H1 (cell line): ENCODE results near the gene ZNF839. TPM values are rescaled to one million over a fixed set of nuclear protein-coding genes. Genes with fewer than 3 reads are reported as not detected.

Source experiments
- CTCF ChIA-PET: fragments of 300-600 bp; sonication (Branson Sonifier 250); formaldehyde crosslinking; loops from one replicate; lab custom pipeline; 2021; ENCODE audit not compliant: partially characterized antibody; lab: Charles Lee
- POLR2A ChIA-PET: fragments of 300-600 bp; sonication (Branson Sonifier 250); formaldehyde crosslinking; loops from one replicate; lab custom pipeline; 2021; ENCODE audit warnings: inconsistent platforms; ENCODE audit not compliant: partially characterized antibody; lab: Charles Lee
- DNase-seq, 2 experiments: peaks; one replicate each; pipeline versions ENCODE4 v3.0.0 to v3.0.0-alpha.2; 2010 to 2022; ENCODE audit warnings: low spot score in 2 of 2, low read depth in 1 of 2, mixed read lengths in 1 of 2
- FAIRE-seq: peaks from 2 replicates; lab custom pipeline; 2011; peaks lifted over from hg19 to GRCh38; lab: Jason Lieb, UNC
- H2AFZ ChIP-seq: 2 replicates; pipeline ENCODE4 v1.8.1; 2012; ENCODE audit warnings: low read length, inconsistent platforms
- H2AK5ac ChIP-seq: 2 replicates; pipeline ENCODE4 v1.6.1; 2013; ENCODE audit warnings: low read depth, low read length
- H2BK120ac ChIP-seq: replicated peaks from 2 replicates; pipeline ENCODE3; 2013; ENCODE audit warnings: low read depth, low read length, inconsistent platforms
- H2BK12ac ChIP-seq: 2 replicates; pipeline ENCODE4 v1.6.1; 2013; ENCODE audit warnings: low read depth, low read length
- H2BK15ac ChIP-seq: 2 replicates; pipeline ENCODE4 v1.6.1; 2013; ENCODE audit warnings: low read length
- H2BK20ac ChIP-seq: 2 replicates; pipeline ENCODE4 v1.6.1; 2013; ENCODE audit warnings: low read length
- H2BK5ac ChIP-seq: 2 replicates; pipeline ENCODE4 v1.6.1; 2013; ENCODE audit warnings: low read depth, low read length
- H3K14ac ChIP-seq: 2 replicates; pipeline ENCODE4 v1.6.1; 2013; ENCODE audit warnings: inconsistent platforms; ENCODE audit not compliant: insufficient read length
- H3K18ac ChIP-seq: 2 replicates; pipeline ENCODE4 v1.6.1; 2013; ENCODE audit warnings: low read length; ENCODE audit errors: extremely low read depth
- H3K23ac ChIP-seq: 2 replicates; pipeline ENCODE4 v1.6.1; 2013; ENCODE audit warnings: inconsistent platforms; ENCODE audit not compliant: insufficient read length
- H3K23me2 ChIP-seq: 2 replicates; pipeline ENCODE4 v1.6.1; 2013; ENCODE audit warnings: low read depth, low read length
- H3K27ac ChIP-seq: 2 replicates; pipeline ENCODE4 v1.6.1; 2011; ENCODE audit warnings: low read depth, low read length, inconsistent platforms
- H3K27me3 ChIP-seq, 4 experiments: replicated peaks in 1 of 4; 1 replicate in 1 of 4; 2 replicates in 3 of 4; pipeline versions ENCODE4 v1.6.1 to v1.8.1; 2011 to 2013; ENCODE audit warnings: low read length in 3 of 4, mild to moderate bottlenecking in 3 of 4, inconsistent platforms in 2 of 4, mixed read lengths in 2 of 4, moderate library complexity in 1 of 4; ENCODE audit not compliant: control insufficient read depth in 3 of 4, insufficient read depth in 3 of 4; ENCODE audit errors: extremely low read depth in 1 of 4
- H3K36me3 ChIP-seq, 4 experiments: 2 replicates each; pipeline versions ENCODE4 v1.6.1 to v1.8.1; 2011 to 2013; ENCODE audit warnings: mild to moderate bottlenecking in 4 of 4, low read length in 3 of 4, moderate library complexity in 2 of 4, control low read depth in 1 of 4, inconsistent platforms in 1 of 4; ENCODE audit not compliant: insufficient read depth in 4 of 4, control insufficient read depth in 2 of 4
- H3K4ac ChIP-seq: replicated peaks from 2 replicates; pipeline ENCODE3; 2013; ENCODE audit warnings: low read length, low read depth, mixed read lengths, inconsistent platforms; ENCODE audit not compliant: insufficient read length
- H3K4me1 ChIP-seq, 4 experiments: replicated peaks in 1 of 4; 1 replicate in 1 of 4; 2 replicates in 3 of 4; pipeline versions ENCODE4 v1.6.1 to v1.8.1; 2011 to 2013; ENCODE audit warnings: low read length in 3 of 4, inconsistent platforms in 2 of 4, mixed read lengths in 1 of 4; ENCODE audit not compliant: insufficient read depth in 4 of 4, control insufficient read depth in 3 of 4
- H3K4me2 ChIP-seq, 2 experiments: 2 replicates each; pipeline versions ENCODE4 v1.6.1 to v1.8.1; 2011 to 2013; ENCODE audit warnings: low read depth in 2 of 2, low read length in 2 of 2, control low read depth in 1 of 2, inconsistent platforms in 1 of 2, mild to moderate bottlenecking in 1 of 2; ENCODE audit not compliant: insufficient read depth in 1 of 2
- H3K4me3 ChIP-seq, 4 experiments: fragments of 200-600, 300-600 bp in 1 of 4; sonication (generic), shearing (Covaris generic), sonication (Bioruptor Twin) in 1 of 4; 2 replicates each; pipeline versions ENCODE4 v1.5.1 to v1.8.1; 2011 to 2016; ENCODE audit warnings: low read length in 4 of 4, low read depth in 3 of 4, control low read depth in 2 of 4, inconsistent platforms in 2 of 4, mild to moderate bottlenecking in 2 of 4, mixed read lengths in 1 of 4, moderate library complexity in 1 of 4; ENCODE audit not compliant: insufficient read depth in 2 of 4; ENCODE audit errors: extremely low read depth in 1 of 4
- H3K56ac ChIP-seq: replicated peaks from 2 replicates; pipeline ENCODE3; 2013; ENCODE audit warnings: low read depth, mild to moderate bottlenecking, mixed read lengths, low read length, inconsistent platforms; ENCODE audit not compliant: insufficient read length
- H3K79me1 ChIP-seq: 2 replicates; pipeline ENCODE4 v1.6.1; 2013; ENCODE audit warnings: low read depth, low read length, control low read depth
- H3K79me2 ChIP-seq, 2 experiments: 2 replicates each; pipeline versions ENCODE4 v1.6.1 to v1.8.1; 2012 to 2013; ENCODE audit warnings: low read length in 2 of 2, mild to moderate bottlenecking in 2 of 2, inconsistent platforms in 1 of 2; ENCODE audit not compliant: insufficient read depth in 2 of 2, control insufficient read depth in 1 of 2
- H3K9ac ChIP-seq, 4 experiments: replicated peaks in 1 of 4; 1 replicate in 1 of 4; 2 replicates in 3 of 4; pipeline versions ENCODE4 v1.6.1 to v1.8.1; 2011 to 2013; ENCODE audit warnings: low read depth in 3 of 4, low read length in 3 of 4, control low read depth in 2 of 4, mild to moderate bottlenecking in 2 of 4, moderate library complexity in 2 of 4, inconsistent platforms in 1 of 4; ENCODE audit errors: extremely low read depth in 1 of 4
- H3K9me3 ChIP-seq, 2 experiments: 2 replicates each; pipeline versions ENCODE4 v1.6.1 to v1.8.1; 2012 to 2013; ENCODE audit warnings: mild to moderate bottlenecking in 2 of 2, moderate library complexity in 2 of 2, control low read depth in 1 of 2, inconsistent platforms in 1 of 2, low read depth in 1 of 2, low read length in 1 of 2, mixed read lengths in 1 of 2; ENCODE audit not compliant: insufficient read depth in 2 of 2
- H4K20me1 ChIP-seq, 2 experiments: replicated peaks in 1 of 2; 2 replicates each; pipeline versions ENCODE3 to v1.8.1; 2011 to 2013; ENCODE audit warnings: inconsistent platforms in 2 of 2, low read length in 2 of 2, mild to moderate bottlenecking in 1 of 2; ENCODE audit not compliant: insufficient read depth in 2 of 2, control insufficient read depth in 1 of 2
- H4K5ac ChIP-seq: 2 replicates; pipeline ENCODE4 v1.6.1; 2013; ENCODE audit warnings: low read length, low read depth, mixed read lengths, inconsistent platforms; ENCODE audit not compliant: insufficient read length
- H4K8ac ChIP-seq: 2 replicates; pipeline ENCODE4 v1.8.0; 2013; ENCODE audit warnings: mild to moderate bottlenecking, moderate library complexity, low read length, inconsistent platforms; ENCODE audit not compliant: insufficient read depth; ENCODE audit errors: extremely low read depth
- H4K91ac ChIP-seq: replicated peaks from 2 replicates; pipeline ENCODE3; 2013; ENCODE audit warnings: low read length, mixed read lengths, inconsistent platforms; ENCODE audit not compliant: insufficient read length
- CTBP2 ChIP-seq: IDR thresholded peaks from 2 replicates; pipeline ENCODE4 v1.7.0; 2011; ENCODE audit warnings: borderline replicate concordance, mild to moderate bottlenecking, moderate library complexity, mixed read lengths, low read length; ENCODE audit not compliant: insufficient read depth, insufficient read length
- KDM1A ChIP-seq: fragments of 200-600, 300-600 bp; sonication (generic); IDR thresholded peaks from 2 replicates; pipeline ENCODE4 v1.7.1; 2016; ENCODE audit warnings: mild to moderate bottlenecking, low read length, borderline replicate concordance
- POLR2A ChIP-seq, 2 experiments: IDR thresholded peaks; 1 replicate in 1 of 2; 2 replicates in 1 of 2; pipeline ENCODE4 v1.6.1; 2011; ENCODE audit warnings: low read depth in 2 of 2, low read length in 2 of 2, mild to moderate bottlenecking in 2 of 2; ENCODE audit errors: control extremely low read depth in 1 of 2
- TAF1 ChIP-seq: IDR thresholded peaks from 2 replicates; pipeline ENCODE4 v1.6.1; 2011; ENCODE audit warnings: mild to moderate bottlenecking, low read depth, low read length
- WGBS, 2 experiments: shearing (Covaris generic) in 1 of 2; methylation state at CpG; one replicate each; pipeline versions ENCODE4 v1.1.6 to v1.1.7; 2013 to 2015; ENCODE audit warnings: low lambda C conversion rate in 2 of 2, mixed read lengths in 2 of 2, inconsistent platforms in 1 of 2, low coverage in 1 of 2, missing lambda C conversion rate in 1 of 2; ENCODE audit not compliant: insufficient replicate concordance in 2 of 2, insufficient coverage in 1 of 2, insufficient read length in 1 of 2; ENCODE audit errors: extremely low coverage in 1 of 2, missing lambda C conversion rate in 1 of 2; 5-methylcytosine and 5-hydroxymethylcytosine counted together
- polyA plus RNA-seq, 7 experiments: library from polyadenylated mRNA; depleted of rRNA in 3 of 7; stranded (reverse) in 5 of 7; unstranded in 2 of 7; fragments of >200 nt in 5 of 7; fragments of 200-250 nt in 2 of 7; gene quantifications; 1 replicate in 5 of 7; 2 replicates in 1 of 7; 4 replicates in 1 of 7; pipeline versions ENCODE4 v1.2.1 to v1.2.3, GENCODE V29; 2011 to 2013; ENCODE audit warnings: missing spikeins in 2 of 7, mixed read lengths in 2 of 7
- total RNA-seq: library from RNA; stranded (reverse); fragmentation: NEBNext Ultra II Directional; extraction: Animal tissue kit (Norgen Biotek cat#: 25700); gene quantifications from 2 replicates; pipeline ENCODE4 v1.2.1, GENCODE V29; 2021

The ZNF839 gene
- total and polyA plus RNA-seq, 2 of the 8 experiments (the other 6 are each of a cell fraction or from before 2014, with no cell fraction given): 8.1 to 9.4 TPM

GRCh38 chr14:102378830-102379229 lies 59.3 kb downstream of the ZNF839 start:
- no peak overlapping the region for H3K4ac ChIP-seq
- POLR2A ChIA-PET: interaction anchor here (0.9 kb wide), 1 partner anchor 12 kb away, joined by 3 read pairs; no protein-coding TSS in a partner anchor
- H2BK15ac ChIP-seq: no peak overlapping the region
- no peak overlapping the region for H2AFZ ChIP-seq
- no peak overlapping the region for H4K5ac ChIP-seq
- no peak overlapping the region for H3K14ac ChIP-seq
- FAIRE-seq (no peak), DNase-seq (no peak)
- H2BK120ac ChIP-seq: no peak overlapping the region
- WGBS, 2 experiments: 91% methylated on average over 9 of the region's 9 CpGs; no CpG with 5 or more reads in 1 of the 2 experiments
- no peaks in the 10 kb centered on the region for H3K9me3 ChIP-seq
- peaks cover 2% of the 10 kb centered on the region; the same call in 1 of the 2 replicates for H3K79me1 ChIP-seq
- no peak overlapping the region for H3K18ac ChIP-seq
- TF ChIP-seq TAF1 (no peak), KDM1A (no peak), CTBP2 (no peak), POLR2A (IDR thresholded peaks at IDR 0.05; ENCODE audit: control extremely low read depth in 1 of 2, low read depth in 2 of 2, low read length in 2 of 2) (no peak)
- no peak overlapping the region for H2AK5ac ChIP-seq
- H4K91ac ChIP-seq: no peak overlapping the region
- no peaks in the 10 kb centered on the region for H3K79me2 ChIP-seq
- no peak overlapping the region for H3K4me2 ChIP-seq
- H3K27ac ChIP-seq: no peak overlapping the region
- H3K56ac ChIP-seq: no peak overlapping the region
- H2BK12ac ChIP-seq: no peak overlapping the region
- H3K9ac ChIP-seq: no peak overlapping the region
- H2BK20ac ChIP-seq: no peak overlapping the region
- CTCF ChIA-PET: no interaction called here
- H3K4me3 ChIP-seq: no peak overlapping the region
- no peak overlapping the region for H3K23ac ChIP-seq
- no peak overlapping the region for H4K8ac ChIP-seq
- no peaks in the 10 kb centered on the region for H3K23me2 ChIP-seq
- H4K20me1 ChIP-seq: peaks cover 0 to 4% of the 10 kb centered on the region in 2 experiments
- H2BK5ac ChIP-seq: no peak overlapping the region
- peaks cover 0 to 12% (median 3%) of the 10 kb centered on the region in 4 experiments for H3K36me3 ChIP-seq
- H3K27me3 ChIP-seq: no peaks in the 10 kb centered on the region
- no peaks in the 10 kb centered on the region for H3K4me1 ChIP-seq
